K562 (cell line): ENCODE measurements around the gene PPP1R14B. TPM values are rescaled to one million over a fixed set of nuclear protein-coding genes. Genes with fewer than 3 reads are reported as not detected.

Experiments
- FUS ChIP-seq: fragments of 200-400 bp; formaldehyde crosslinking; optimal IDR thresholded peaks from 2 replicates; pipeline ENCODE3; 2017; ENCODE audit warnings: low read depth, low read length
- MAZ ChIP-seq, 2 experiments: fragments of 450-650 bp in 1 of 2; sonication (generic) in 1 of 2; formaldehyde crosslinking; IDR thresholded peaks in 1 of 2; conservative IDR thresholded peaks in 1 of 2; 2 replicates each; pipeline versions ENCODE4 v1.4.0 to v1.5.0; 2020; ENCODE audit warnings: mild to moderate bottlenecking in 1 of 2, missing genetic modification reagents in 1 of 2
- RBFOX2 ChIP-seq: fragments of 200-400 bp; formaldehyde crosslinking; IDR thresholded peaks from 2 replicates; pipeline ENCODE4 v1.6.1; 2017; ENCODE audit warnings: low read depth, mild to moderate bottlenecking, low read length, moderate library complexity
- SRSF1 ChIP-seq: fragments of 200-400 bp; formaldehyde crosslinking; IDR thresholded peaks from 2 replicates; pipeline ENCODE4 v1.6.1; 2017; ENCODE audit warnings: mild to moderate bottlenecking, low read depth, low read length, moderate library complexity
- ZNF644 ChIP-seq: fragments of 200-800 bp; sonication (Bioruptor generic); IDR thresholded peaks from 2 replicates; pipeline ENCODE4 v1.6.1; 2016; ENCODE audit warnings: low read depth, missing genetic modification characterization, missing compliant biosample characterization
- polyA plus RNA-seq, 8 experiments: library from polyadenylated mRNA; depleted of rRNA in 4 of 8; stranded (reverse) in 5 of 8; unstranded in 3 of 8; fragments of >200 nt; fragmentation: Nextera tagmentation in 2 of 8; fragmentation: Illumina TruSeq in 1 of 8; extraction: Ambion mirVana in 2 of 8; extraction: Trizol in 1 of 8; gene quantifications; 2 replicates each; pipeline versions ENCODE4 v1.2.1 to v1.2.3, GENCODE V29; 2011 to 2014; ENCODE audit warnings: inconsistent platforms in 1 of 8, missing spikeins in 1 of 8
- total RNA-seq, 7 experiments: library from RNA; depleted of rRNA in 6 of 7; stranded (reverse); fragments of >200 nt in 6 of 7; fragmentation: Illumina TruSeq in 2 of 7; extraction: Trizol in 2 of 7; gene quantifications; 2 replicates each; pipeline versions ENCODE4 v1.2.1 to v1.2.3, GENCODE V29; 2011 to 2021; ENCODE audit warnings: low replicate concordance in 1 of 7
- TF ChIP-seq, protein P1 (sequence below): sonication (generic); formaldehyde crosslinking; IDR thresholded peaks from 2 replicates; pipeline ENCODE4 v1.8.1; 2023; ENCODE audit warnings: mild to moderate bottlenecking, missing genetic modification reagents
- TF ChIP-seq, protein P2 (sequence below), 2 experiments: IDR thresholded peaks; 2 replicates each; pipeline ENCODE4 v1.6.1; 2012; ENCODE audit warnings: improper control_type of control experiment in 2 of 2, low read depth in 2 of 2, low read length in 2 of 2, borderline replicate concordance in 1 of 2
- TF ChIP-seq, protein P3 (sequence below): fragments of 250-450 bp; sonication (Bioruptor Pico); IDR thresholded peaks from 2 replicates; pipeline ENCODE4 v1.5.0; 2021
- TF ChIP-seq, protein P4 (sequence below): fragments of 450-650 bp; formaldehyde crosslinking; IDR thresholded peaks from 2 replicates; pipeline ENCODE4 v1.4.0; 2020; ENCODE audit warnings: mild to moderate bottlenecking, moderate library complexity

PPP1R14B gene
- total and polyA plus RNA-seq, 9 of the 15 experiments (the other 6 are each of a cell fraction or from before 2014, with no cell fraction given), result 7.7 to 566 (median 212) TPM

DNA sequence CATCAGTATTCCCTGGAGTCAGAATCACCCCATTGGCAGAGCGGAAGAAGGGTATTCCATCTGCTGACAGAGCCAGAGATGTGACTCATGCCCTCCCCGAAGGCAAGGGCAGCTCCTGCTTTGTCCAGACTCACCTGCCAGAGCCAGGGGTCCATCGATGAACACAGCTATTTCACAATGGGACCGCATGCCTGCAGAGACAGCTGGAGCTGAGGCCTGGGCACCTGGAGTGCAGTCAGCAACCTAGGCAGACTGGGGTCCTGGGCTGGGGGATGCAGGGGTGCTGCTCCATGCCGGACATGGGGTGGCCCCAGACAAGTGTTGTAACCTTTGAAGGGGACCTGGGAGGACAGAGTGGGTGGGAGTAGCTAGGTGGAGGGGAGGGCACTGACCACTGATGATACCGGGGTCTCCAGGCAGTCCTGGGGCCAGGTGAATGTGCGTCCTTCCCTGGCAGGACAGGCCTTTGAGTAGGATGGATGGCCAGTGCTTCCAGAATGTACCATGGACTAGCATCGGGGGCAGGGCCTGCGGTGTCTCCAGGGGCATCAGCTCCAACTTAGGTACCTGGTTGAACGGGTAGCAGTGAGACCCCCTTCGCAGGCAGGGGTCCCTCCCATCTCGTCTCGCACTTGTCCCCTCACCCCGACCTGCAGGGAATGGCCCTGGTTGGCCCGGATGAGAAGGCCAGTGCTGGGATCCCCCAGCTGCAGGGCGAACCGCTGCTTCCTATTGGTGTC lies 22.4 kb downstream of the PPP1R14B start (continued):
- TF ChIP-seq, protein P1, sequence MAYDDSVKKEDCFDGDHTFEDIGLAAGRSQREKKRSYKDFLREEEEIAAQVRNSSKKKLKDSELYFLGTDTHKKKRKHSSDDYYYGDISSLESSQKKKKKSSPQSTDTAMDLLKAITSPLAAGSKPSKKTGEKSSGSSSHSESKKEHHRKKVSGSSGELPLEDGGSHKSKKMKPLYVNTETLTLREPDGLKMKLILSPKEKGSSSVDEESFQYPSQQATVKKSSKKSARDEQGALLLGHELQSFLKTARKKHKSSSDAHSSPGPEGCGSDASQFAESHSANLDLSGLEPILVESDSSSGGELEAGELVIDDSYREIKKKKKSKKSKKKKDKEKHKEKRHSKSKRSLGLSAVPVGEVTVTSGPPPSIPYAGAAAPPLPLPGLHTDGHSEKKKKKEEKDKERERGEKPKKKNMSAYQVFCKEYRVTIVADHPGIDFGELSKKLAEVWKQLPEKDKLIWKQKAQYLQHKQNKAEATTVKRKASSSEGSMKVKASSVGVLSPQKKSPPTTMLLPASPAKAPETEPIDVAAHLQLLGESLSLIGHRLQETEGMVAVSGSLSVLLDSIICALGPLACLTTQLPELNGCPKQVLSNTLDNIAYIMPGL (CRISPR knock-in tag), result no peak
- TF ChIP-seq, protein P2, sequence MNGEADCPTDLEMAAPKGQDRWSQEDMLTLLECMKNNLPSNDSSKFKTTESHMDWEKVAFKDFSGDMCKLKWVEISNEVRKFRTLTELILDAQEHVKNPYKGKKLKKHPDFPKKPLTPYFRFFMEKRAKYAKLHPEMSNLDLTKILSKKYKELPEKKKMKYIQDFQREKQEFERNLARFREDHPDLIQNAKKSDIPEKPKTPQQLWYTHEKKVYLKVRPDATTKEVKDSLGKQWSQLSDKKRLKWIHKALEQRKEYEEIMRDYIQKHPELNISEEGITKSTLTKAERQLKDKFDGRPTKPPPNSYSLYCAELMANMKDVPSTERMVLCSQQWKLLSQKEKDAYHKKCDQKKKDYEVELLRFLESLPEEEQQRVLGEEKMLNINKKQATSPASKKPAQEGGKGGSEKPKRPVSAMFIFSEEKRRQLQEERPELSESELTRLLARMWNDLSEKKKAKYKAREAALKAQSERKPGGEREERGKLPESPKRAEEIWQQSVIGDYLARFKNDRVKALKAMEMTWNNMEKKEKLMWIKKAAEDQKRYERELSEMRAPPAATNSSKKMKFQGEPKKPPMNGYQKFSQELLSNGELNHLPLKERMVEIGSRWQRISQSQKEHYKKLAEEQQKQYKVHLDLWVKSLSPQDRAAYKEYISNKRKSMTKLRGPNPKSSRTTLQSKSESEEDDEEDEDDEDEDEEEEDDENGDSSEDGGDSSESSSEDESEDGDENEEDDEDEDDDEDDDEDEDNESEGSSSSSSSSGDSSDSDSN (IDR thresholded peaks at IDR 0.05; ENCODE audit: borderline replicate concordance in 1 of 2, low read depth in 2 of 2, low read length in 2 of 2), result no peak
- TF ChIP-seq, protein P3, sequence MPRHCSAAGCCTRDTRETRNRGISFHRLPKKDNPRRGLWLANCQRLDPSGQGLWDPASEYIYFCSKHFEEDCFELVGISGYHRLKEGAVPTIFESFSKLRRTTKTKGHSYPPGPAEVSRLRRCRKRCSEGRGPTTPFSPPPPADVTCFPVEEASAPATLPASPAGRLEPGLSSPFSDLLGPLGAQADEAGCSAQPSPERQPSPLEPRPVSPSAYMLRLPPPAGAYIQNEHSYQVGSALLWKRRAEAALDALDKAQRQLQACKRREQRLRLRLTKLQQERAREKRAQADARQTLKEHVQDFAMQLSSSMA (CRISPR knock-in tag), result 0 out of 2 replicates have a peak, but pooled peaks have one; percentile 26
- TF ChIP-seq ZNF644 (tag), result no peak
- TF ChIP-seq FUS, result no peak
- TF ChIP-seq, protein P4, sequence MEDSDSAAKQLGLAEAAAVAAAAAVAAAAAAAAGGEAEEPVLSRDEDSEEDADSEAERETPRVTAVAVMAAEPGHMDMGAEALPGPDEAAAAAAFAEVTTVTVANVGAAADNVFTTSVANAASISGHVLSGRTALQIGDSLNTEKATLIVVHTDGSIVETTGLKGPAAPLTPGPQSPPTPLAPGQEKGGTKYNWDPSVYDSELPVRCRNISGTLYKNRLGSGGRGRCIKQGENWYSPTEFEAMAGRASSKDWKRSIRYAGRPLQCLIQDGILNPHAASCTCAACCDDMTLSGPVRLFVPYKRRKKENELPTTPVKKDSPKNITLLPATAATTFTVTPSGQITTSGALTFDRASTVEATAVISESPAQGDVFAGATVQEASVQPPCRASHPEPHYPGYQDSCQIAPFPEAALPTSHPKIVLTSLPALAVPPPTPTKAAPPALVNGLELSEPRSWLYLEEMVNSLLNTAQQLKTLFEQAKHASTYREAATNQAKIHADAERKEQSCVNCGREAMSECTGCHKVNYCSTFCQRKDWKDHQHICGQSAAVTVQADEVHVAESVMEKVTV (CRISPR knock-in tag), result no peak
- peak in 1 of 2 experiments; percentile 55; a peak in 1 of 4 replicates for TF ChIP-seq MAZ (CRISPR knock-in tag; conservative IDR thresholded peaks at IDR 0.05 in 1 of 2, IDR thresholded peaks at IDR 0.05 in 1 of 2)
- peak; percentile 68; the same call in 1 of the 2 replicates for TF ChIP-seq RBFOX2
- TF ChIP-seq SRSF1, result no peak
